ENCODE data around the gene TSPEAR.

GRCh38 chr21:44710294-44710665 is 1.1 kb downstream of the TSPEAR start:
- TF ChIP-seq POLR2A (IDR thresholded peaks at IDR 0.05; ENCODE audit: low read depth, low read length) (no peak), POLR2AphosphoS5 (IDR thresholded peaks at IDR 0.05; ENCODE audit: low read depth, low read length) (no peak)
